GM18520 (cell line): ENCODE measurements around the gene MYOM1.
"Not testable (repeated sequence)": the region's sequence is repeated elsewhere in the genome, so short reads cannot be mapped to it uniquely, and the experiment has no call there.

Source experiments
- ATAC-seq: cut with Tn5 transposase; IDR thresholded peaks from one replicate; pipeline ENCODE4 v1.9.1; 2021; ENCODE audit not compliant: unreplicated experiment

MYOM1 gene

GRCh38 chr18:3061581-3062312 lies 158.0 kb downstream of the MYOM1 start:
- peak; percentile 32 for ATAC-seq

DNA sequence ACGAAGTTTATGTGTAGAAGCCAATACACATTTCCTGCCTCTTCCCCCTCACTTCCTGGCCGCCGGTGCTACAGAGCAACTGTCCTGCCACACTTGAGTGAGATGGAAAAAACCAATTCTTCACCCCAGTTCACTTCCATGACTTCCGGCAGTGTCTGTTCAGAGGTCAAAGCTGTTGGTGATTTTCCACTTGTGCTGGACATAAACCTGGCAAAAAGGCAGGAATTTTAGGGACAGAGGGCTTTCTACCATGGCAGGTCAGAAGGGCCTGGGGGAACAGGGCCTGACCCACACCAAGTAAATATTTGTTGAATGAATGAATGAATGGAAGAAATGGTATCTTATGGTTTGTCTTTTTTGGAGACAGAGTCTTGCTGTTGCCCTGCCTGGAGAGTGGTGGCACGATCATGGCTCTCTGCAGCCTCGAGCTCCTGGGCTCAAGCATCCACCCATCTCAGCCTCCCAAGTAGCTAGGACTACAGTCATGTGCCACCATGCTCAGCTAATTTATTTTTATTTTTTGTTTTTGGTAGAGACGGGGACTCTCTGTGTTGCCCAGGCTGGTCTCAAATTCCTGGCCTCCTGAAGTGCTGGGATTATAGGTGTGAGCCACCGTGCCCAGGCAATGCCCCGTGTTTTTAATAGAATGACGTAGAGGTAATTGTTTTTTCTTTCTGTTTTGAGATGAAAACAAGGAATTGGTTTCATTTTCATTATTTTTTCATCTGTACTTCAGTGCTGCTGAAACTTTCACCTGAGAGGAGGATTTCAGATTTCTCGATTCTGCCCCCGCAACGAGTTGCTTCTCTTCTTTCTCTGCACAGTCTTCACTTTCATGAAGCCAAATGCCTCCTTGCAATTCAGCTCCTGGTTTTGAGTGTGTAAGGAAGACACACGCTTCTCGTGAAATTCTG lies 158.8 kb downstream of the MYOM1 start:
- ATAC-seq, result no peak

GRCh38 chr18:3059272-3059671 lies 160.5 kb downstream of the MYOM1 start:
- ATAC-seq, result no peak

DNA sequence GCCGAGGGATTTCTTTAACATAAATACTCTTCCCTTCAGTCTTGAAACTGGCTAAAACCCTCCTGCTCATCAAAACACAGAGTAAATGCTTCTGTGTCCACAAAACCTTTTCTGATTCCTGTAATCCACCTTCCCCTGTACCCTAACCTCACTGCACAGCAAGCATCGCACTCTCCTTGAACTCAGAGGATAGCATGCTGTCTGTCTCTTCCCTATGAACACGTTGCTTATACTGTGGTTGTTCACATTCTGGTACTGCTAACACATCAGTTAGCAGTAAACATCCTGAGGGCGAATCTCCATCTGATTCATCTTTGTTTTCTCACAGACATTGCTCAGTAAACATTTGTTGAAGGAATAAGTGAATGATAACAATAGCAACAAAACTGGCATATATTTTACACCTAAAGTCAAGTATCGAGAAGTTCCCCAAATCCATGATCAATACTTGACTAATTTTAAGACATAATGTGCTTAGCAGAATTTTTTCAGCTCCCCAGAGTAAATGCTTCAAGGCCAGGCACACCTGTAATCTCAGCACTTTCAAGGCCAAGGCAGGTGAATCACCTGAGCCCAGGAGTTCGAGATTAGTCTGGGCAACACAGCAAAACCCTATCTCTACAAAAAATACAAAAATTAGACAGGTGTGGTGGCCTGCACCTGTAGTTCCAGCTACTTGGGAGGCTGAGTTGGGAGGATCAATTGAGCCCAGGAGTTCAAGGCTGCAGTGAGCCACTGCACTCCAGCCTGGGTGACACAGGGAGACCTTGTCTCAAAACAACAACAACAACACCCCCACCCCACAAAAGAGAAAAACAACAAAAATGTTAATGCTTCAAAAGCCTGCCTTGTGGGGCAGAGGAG lies 161.2 kb downstream of the MYOM1 start:
- no peak for ATAC-seq

- no peak for ATAC-seq
These were observed 162.2 kb downstream of the MYOM1 start for GRCh38 chr18:3057526-3057925.

DNA sequence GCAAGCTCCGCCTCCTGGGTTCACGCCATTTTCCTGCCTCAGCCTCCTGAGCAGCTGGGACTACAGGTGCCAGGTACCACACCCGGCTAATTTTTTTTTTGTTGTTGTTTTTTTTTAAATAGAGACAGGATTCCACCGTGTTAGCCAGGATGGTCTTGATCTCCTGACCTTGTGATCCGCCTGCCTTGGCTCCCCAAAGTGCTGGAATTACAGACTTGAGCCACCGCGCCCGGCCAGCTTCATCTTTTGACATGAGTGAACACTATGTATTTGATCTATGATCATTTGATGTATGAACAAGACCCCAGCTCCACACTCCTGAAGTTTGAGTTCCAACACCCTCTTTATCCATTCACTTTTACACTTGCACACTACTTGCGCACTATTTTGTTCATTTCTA lies 163.5 kb downstream of the MYOM1 start:
- ATAC-seq, result no peak

DNA sequence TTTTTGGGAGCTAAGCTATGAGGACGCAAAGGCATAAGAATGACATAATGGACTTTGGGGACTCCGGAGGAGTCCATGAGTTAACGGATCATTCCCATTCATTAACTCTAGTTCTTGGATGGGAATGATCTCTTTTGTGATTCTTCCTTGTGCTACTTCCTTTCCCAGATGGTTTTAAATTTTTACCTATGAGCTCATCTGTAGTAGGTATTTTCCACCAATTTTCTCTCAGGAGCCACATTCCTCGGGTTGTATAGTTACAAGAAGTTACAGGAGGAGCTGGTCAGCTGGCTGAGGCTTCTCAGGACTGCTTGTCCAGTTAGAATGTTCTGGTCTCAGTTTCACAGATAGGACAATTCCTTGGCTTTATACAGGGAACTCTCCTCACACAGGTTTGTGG lies 164.0 kb downstream of the MYOM1 start:
- ATAC-seq, result no peak

GRCh38 chr18:3055186-3055728 lies 164.5 kb downstream of the MYOM1 start:
- no peak for ATAC-seq

- no peak for ATAC-seq
These were observed 165.0 kb downstream of the MYOM1 start for GRCh38 chr18:3054780-3055179.

DNA sequence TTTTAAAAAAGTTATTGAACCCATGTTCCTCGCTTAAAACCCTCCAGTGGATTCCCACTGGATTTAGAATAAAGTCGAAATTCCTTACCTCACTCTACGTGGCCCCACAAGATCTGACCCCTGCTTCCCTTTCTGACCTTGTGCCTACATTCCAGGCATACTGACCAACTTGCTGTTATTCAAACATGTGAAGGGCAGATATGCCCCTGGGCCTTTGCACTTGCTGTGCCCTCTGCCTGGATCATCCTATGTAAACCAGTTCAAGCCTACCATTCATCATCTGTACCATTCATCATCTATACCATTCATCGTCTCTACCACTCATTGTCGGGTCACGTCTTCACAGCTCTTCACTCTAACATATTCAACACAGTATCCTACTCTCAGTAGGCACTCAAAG lies 165.6 kb downstream of the MYOM1 start:
- no peak for ATAC-seq

GRCh38 chr18:3053081-3053480 lies 166.7 kb downstream of the MYOM1 start:
- no peak for ATAC-seq

DNA sequence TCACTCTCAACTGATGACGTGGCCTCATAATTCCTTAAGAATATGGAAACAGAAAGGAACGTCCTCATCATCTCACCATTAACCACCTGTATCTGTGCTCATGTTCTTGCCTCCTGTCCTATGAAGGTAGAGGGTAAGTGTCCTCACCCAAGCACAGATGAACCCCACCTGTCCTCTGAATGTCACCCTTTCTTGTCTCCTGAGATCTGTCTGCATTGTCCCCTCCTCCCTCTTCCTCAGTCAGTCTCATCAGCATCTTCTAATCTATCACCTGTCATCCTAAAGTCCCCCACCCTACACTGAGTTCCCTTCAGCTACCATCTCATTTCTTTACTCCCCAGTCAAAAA lies 167.4 kb downstream of the MYOM1 start:
- no peak for ATAC-seq

GRCh38 chr18:3051718-3052410 lies 167.9 kb downstream of the MYOM1 start:
- no peak for ATAC-seq

DNA sequence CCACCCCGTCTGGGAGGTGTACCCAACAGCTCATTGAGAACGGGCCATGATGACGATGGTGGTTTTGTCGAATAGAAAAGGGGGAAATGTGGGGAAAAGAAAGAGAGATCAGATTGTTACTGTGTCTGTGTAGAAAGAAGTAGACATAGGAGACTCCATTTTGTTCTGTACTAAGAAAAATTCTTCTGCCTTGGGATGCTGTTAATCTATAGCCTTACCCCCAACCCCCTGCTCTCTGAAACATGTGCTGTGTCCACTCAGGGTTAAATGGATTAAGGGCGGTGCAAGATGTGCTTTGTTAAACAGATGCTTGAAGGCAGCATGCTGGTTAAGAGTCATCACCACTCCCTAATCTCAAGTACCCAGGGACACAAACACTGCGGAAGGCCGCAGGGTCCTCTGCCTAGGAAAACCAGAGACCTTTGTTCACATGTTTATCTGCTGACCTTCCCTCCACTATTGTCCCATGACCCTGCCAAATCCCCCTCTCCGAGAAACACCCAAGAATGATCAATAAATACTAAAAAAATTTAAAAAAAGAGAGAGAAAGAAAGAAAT lies 169.8 kb downstream of the MYOM1 start:
- not testable (repeated sequence) for ATAC-seq

DNA sequence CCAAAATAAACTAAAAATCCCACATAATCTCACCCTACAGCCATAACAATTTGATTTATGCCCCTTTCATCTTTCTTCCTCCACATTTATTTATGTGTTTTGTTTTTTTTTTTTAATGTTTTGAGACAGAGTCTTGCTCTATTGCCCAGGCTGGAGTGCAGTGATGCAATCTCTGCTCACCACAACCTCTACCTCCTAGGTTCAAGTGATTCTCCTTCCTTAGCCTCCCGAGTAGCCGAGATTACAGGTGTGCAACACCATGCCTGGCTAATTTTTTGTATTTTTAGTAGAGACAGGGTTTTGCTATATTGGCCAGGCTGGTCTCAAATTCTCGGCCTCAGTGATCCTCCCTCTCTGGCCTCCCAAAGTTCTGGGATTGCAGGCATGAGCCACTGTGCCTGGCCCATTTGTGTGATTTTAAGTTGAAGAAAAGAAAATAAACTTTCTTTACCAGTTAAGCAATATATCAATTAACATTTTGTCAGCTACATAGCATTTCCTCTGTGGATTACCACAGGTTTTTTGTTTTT lies 170.9 kb downstream of the MYOM1 start:
- no peak for ATAC-seq

DNA sequence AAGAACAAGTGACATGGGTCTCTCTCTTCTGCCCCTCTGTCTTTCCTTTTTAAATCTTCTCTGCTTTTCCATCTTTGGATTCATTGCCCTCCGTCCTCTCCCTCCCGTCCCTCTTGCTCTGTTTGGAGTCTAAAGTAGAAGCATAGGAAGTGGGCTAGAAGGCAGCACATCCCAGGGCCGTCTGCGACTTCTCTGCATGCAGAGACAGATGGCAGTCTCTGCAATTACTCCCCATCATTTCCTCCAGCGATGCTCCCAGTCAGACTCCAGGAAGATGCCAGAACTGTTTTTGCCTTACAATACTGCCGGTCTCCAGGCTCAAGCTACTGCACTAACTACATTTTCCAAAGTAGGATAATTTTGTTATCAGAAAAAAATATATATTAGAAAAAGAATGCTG lies 171.6 kb downstream of the MYOM1 start:
- no peak for ATAC-seq

DNA sequence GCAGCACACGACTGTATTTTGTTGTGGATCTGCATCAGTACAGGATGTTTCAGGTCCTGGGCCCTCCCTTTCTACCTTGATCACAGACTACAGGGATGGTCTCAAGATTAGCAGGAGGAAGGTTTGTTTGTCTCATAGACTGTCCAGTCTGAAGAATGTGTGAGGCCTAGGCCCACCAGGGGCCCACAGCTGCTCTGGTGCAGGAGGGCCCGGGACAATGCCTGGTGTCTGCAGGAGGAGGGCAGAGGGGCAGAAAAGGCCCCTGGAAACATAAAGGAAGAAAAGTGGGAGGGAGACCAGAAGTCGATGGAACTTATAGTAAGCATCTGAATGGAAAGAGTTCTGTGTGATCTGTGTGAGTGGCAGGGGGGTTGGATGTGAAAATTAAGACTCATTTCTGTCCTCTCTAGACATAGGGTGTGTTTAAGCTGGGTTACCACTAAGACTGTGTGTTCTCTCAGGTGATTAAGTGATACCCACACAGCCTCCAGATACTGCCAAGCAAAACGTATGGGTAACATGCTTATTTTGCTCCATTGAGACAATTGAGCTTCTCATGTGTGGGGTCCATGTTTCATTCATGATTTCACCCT lies 173.5 kb downstream of the MYOM1 start:
- ATAC-seq, result peak; percentile 86

DNA sequence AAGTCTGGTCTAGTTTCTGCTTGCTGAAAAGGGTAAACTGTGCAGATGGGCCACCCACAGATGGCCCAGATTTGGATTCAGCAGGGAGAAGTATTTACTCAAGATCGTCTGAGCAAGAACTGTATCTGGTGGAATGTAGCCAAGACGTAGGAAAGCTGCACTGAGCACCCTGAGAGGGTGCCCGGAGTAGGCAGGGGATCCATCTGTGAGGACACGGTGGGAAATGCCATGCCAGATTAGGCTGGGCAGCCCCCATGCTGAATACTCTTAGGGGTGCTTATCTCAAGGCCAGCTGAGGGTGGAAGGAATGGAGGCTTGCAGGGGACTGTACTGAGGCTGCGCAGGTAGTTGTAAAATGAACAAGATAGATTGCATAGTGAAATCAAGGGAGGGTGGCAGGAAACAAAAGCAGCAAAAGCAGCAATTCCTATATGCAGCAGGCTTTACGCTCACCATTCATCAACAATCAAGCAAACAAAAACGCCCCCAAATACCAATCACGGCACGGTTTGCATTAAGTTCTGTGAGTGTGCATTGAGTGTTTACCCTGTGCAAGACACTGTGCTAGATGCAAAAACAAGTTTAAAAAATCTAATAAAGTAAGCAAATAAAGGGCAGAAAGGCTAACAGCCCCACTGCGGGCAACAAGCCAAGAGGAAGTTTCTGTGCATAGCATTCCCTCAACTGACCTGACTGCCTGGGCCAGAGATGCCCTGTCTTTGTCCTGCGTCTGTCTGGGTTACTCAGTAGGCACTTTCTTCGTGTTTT lies 174.7 kb downstream of the MYOM1 start:
- ATAC-seq, result no peak

DNA sequence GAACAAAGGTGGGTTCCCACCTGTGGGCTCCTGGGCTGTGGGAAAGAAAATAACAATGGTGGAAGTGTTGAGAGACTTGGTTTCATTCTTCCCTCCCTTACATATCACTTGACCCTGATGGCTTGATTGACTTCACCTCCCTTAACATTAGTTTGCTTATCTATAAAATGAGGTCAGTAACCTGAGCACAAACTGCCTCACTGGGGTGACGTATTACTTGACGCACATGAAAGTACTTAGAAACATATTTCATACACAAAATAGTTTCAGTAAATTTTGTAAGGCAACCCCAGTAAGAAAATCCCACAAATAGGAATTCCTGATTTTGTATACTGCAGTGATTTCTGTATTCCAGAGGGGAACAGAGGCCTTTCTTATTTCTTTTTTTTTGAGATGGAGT lies 177.4 kb downstream of the MYOM1 start:
- ATAC-seq, result no peak
